ENCODE results near the gene RDH13. TPM values are rescaled to one million over a fixed set of nuclear protein-coding genes. Genes with fewer than 3 reads are reported as not detected.
A peak's percentile ranks its signal among the peaks of the same experiment; 100 is the strongest.

Gene RDH13
- total RNA-seq, 1 donor from 2014 or later: 13.5 TPM

- H3K27me3 Mint-ChIP-seq (ENCODE audit: unreplicated experiment): peaks cover 15% of the 10 kb centered on the region
- peaks cover 8% of the 10 kb centered on the region for H3K36me3 Mint-ChIP-seq (ENCODE audit: low read depth, unreplicated experiment)
- H3K9me3 Mint-ChIP-seq (ENCODE audit: unreplicated experiment): no peaks in the 10 kb centered on the region
- TF ChIP-seq CTCF (IDR thresholded peaks at IDR 0.05; ENCODE audit: unreplicated experiment): no peak
- H3K27ac Mint-ChIP-seq (ENCODE audit: unreplicated experiment): no peak within 1 kb of the TSS
- no peak for DNase-seq (ENCODE audit: low spot score)
- H3K4me3 Mint-ChIP-seq (ENCODE audit: unreplicated experiment): peak within 1 kb of the TSS; percentile 22
- peaks cover 8% of the 10 kb centered on the region for H3K4me1 Mint-ChIP-seq (ENCODE audit: unreplicated experiment)
Measured at GRCh38 chr19:55075371-55075998, 12.5 kb upstream of the RDH13 start, which contains the start of gene EPS8L1. Gene EPS8L1, plus strand, starts transcription at chr19:55075869. Its CDS starts 576 bp downstream, at chr19:55076445.

GRCh38 chr19:55071913-55072312 is 9.0 kb upstream of the RDH13 start:
- Mint-ChIP-seq H3K4me1 (ENCODE audit: unreplicated experiment) (peaks cover 13% of the 10 kb centered on the region), H3K27ac (ENCODE audit: unreplicated experiment) (no peak overlapping the region), H3K36me3 (ENCODE audit: low read depth, unreplicated experiment) (peaks cover 14% of the 10 kb centered on the region), H3K4me3 (ENCODE audit: unreplicated experiment) (no peak overlapping the region), H3K27me3 (ENCODE audit: unreplicated experiment) (peaks cover 18% of the 10 kb centered on the region), H3K9me3 (ENCODE audit: unreplicated experiment) (peaks cover 8% of the 10 kb centered on the region)
- TF ChIP-seq CTCF (IDR thresholded peaks at IDR 0.05; ENCODE audit: unreplicated experiment): no peak
- no peak for DNase-seq (ENCODE audit: low spot score)

- H3K27ac Mint-ChIP-seq (ENCODE audit: unreplicated experiment): no peak overlapping the region
- DNase-seq (ENCODE audit: low spot score): no peak
- peaks cover 23% of the 10 kb centered on the region for H3K27me3 Mint-ChIP-seq (ENCODE audit: unreplicated experiment)
- peaks cover 9% of the 10 kb centered on the region for H3K4me1 Mint-ChIP-seq (ENCODE audit: unreplicated experiment)
- TF ChIP-seq CTCF (IDR thresholded peaks at IDR 0.05; ENCODE audit: unreplicated experiment): no peak
- no peak overlapping the region for H3K4me3 Mint-ChIP-seq (ENCODE audit: unreplicated experiment)
- H3K9me3 Mint-ChIP-seq (ENCODE audit: unreplicated experiment): peaks cover 8% of the 10 kb centered on the region
- H3K36me3 Mint-ChIP-seq (ENCODE audit: low read depth, unreplicated experiment): peaks cover 11% of the 10 kb centered on the region
Measured at GRCh38 chr19:55071129-55071502, 8.2 kb upstream of the RDH13 start.

- Mint-ChIP-seq H3K27ac (ENCODE audit: unreplicated experiment) (no peak overlapping the region), H3K4me3 (ENCODE audit: unreplicated experiment) (no peak overlapping the region), H3K27me3 (ENCODE audit: unreplicated experiment) (peaks cover 22% of the 10 kb centered on the region), H3K9me3 (ENCODE audit: unreplicated experiment) (peaks cover 8% of the 10 kb centered on the region), H3K4me1 (ENCODE audit: unreplicated experiment) (peaks cover 9% of the 10 kb centered on the region), H3K36me3 (ENCODE audit: low read depth, unreplicated experiment) (peaks cover 11% of the 10 kb centered on the region)
- DNase-seq (ENCODE audit: low spot score): no peak
- no peak for TF ChIP-seq CTCF (IDR thresholded peaks at IDR 0.05; ENCODE audit: unreplicated experiment)
Measured at GRCh38 chr19:55070466-55071128, 7.6 kb upstream of the RDH13 start.

- DNase-seq (ENCODE audit: low spot score): no peak
- Mint-ChIP-seq H3K4me1 (ENCODE audit: unreplicated experiment) (peaks cover 9% of the 10 kb centered on the region), H3K27ac (ENCODE audit: unreplicated experiment) (peak overlapping the region; percentile 79), H3K9me3 (ENCODE audit: unreplicated experiment) (peaks cover 8% of the 10 kb centered on the region), H3K27me3 (ENCODE audit: unreplicated experiment) (peaks cover 20% of the 10 kb centered on the region), H3K36me3 (ENCODE audit: low read depth, unreplicated experiment) (peaks cover 11% of the 10 kb centered on the region), H3K4me3 (ENCODE audit: unreplicated experiment) (peak overlapping the region; percentile 77)
- TF ChIP-seq CTCF (IDR thresholded peaks at IDR 0.05; ENCODE audit: unreplicated experiment): no peak
Measured at GRCh38 chr19:55069865-55070197, 6.9 kb upstream of the RDH13 start.
